Measurements from ENCODE around the gene NR1I2.

DNA sequence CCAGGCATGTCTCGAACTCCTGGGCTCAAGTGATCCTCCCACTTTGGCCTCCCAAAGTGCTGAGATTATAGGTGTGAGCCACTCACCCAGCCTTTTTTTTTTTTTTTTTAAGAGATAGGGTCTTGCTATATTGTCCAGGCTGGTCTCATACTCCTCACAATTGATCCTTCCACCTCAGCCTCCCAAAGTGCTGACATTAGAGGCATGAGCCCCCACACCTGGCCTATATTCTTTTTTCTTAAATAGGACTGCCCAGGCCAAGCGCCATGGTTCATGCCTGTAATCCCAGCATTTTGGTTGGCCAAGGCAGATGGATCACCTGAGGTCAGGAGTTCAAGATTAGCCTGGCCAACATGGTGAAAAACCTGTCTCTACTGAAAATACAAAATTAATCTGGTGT, 12.5 kb downstream of the NR1I2 start:
- no peak for TF ChIP-seq EZH2 (IDR thresholded peaks at IDR 0.05)
- no peak for TF ChIP-seq POLR2AphosphoS5 (IDR thresholded peaks at IDR 0.05; ENCODE audit: borderline replicate concordance, low read depth, low read length)
- TF ChIP-seq FOXP2 (optimal IDR thresholded peaks at IDR 0.05; ENCODE audit: control extremely low read depth, extremely low read length, insufficient read depth): no peak
